HepG2 (cell line): Measurements from ENCODE around the gene KCNAB3. TPM values are rescaled to one million over a fixed set of nuclear protein-coding genes. Genes with fewer than 3 reads are reported as not detected.

Experiments used
- ATF1 ChIP-seq: IDR thresholded peaks from 2 replicates; pipeline ENCODE4 v1.6.1; 2016; ENCODE audit warnings: mild to moderate bottlenecking, control low read depth
- ATF2 ChIP-seq: sonication (generic); formaldehyde crosslinking; IDR thresholded peaks from 2 replicates; pipeline ENCODE4 v1.4.0; 2020; ENCODE audit warnings: missing genetic modification reagents
- ATRX ChIP-seq: sonication (generic); formaldehyde crosslinking; IDR thresholded peaks from 2 replicates; pipeline ENCODE4 v1.4.0; 2020; ENCODE audit warnings: missing genetic modification reagents, borderline replicate concordance
- BCLAF1 ChIP-seq: fragments of 450-650 bp; IDR thresholded peaks from 2 replicates; pipeline ENCODE4 v1.6.1; 2017; ENCODE audit warnings: mild to moderate bottlenecking
- DMAP1 ChIP-seq: IDR thresholded peaks from 2 replicates; pipeline ENCODE4 v1.6.1; 2016
- E2F2 ChIP-seq: sonication (generic); formaldehyde crosslinking; IDR thresholded peaks from 2 replicates; pipeline ENCODE4 v1.4.0; 2020; ENCODE audit warnings: missing genetic modification reagents, borderline replicate concordance
- FOSL2 ChIP-seq: sonication (generic); formaldehyde crosslinking; IDR thresholded peaks from 2 replicates; pipeline ENCODE4 v1.4.0; 2020; ENCODE audit warnings: missing genetic modification reagents
- FOXM1 ChIP-seq: sonication (generic); formaldehyde crosslinking; IDR thresholded peaks from 2 replicates; pipeline ENCODE4 v1.5.0; 2020; ENCODE audit warnings: missing genetic modification reagents
- GABPA ChIP-seq, 2 experiments: IDR thresholded peaks; 2 replicates each; pipeline ENCODE4 v1.6.1; 2011 to 2016; ENCODE audit warnings: low read depth in 2 of 2, low read length in 1 of 2, missing biosample characterization in 1 of 2, missing genetic modification characterization in 1 of 2
- HMGA1 ChIP-seq: sonication (generic); formaldehyde crosslinking; conservative IDR thresholded peaks from 2 replicates; pipeline ENCODE4 v1.4.0; 2020; ENCODE audit warnings: missing genetic modification reagents
- HNRNPH1 ChIP-seq: fragments of 200-400 bp; formaldehyde crosslinking; optimal IDR thresholded peaks from 2 replicates; pipeline ENCODE3; 2017; ENCODE audit warnings: mild to moderate bottlenecking, low read depth, low read length
- JARID2 ChIP-seq: sonication (generic); formaldehyde crosslinking; IDR thresholded peaks from 2 replicates; pipeline ENCODE4 v1.8.1; 2023; ENCODE audit warnings: missing genetic modification reagents, inconsistent platforms; ENCODE audit not compliant: insufficient replicate concordance
- MTA1 ChIP-seq: sonication (generic); formaldehyde crosslinking; IDR thresholded peaks from 2 replicates; pipeline ENCODE4 v1.4.0; 2020; ENCODE audit warnings: missing genetic modification reagents, mild to moderate bottlenecking, borderline replicate concordance
- NFIB ChIP-seq: sonication (generic); formaldehyde crosslinking; IDR thresholded peaks from 2 replicates; pipeline ENCODE4 v1.9.0; 2021; ENCODE audit warnings: missing genetic modification reagents, mild to moderate bottlenecking, borderline replicate concordance
- NR3C1 ChIP-seq: sonication (generic); formaldehyde crosslinking; IDR thresholded peaks from 2 replicates; pipeline ENCODE4 v1.4.0; 2020; ENCODE audit warnings: missing genetic modification reagents
- PLRG1 ChIP-seq: fragments of 450-650 bp; conservative IDR thresholded peaks from 2 replicates; pipeline ENCODE4 v1.6.1; 2016
- RNF2 ChIP-seq: fragments of 450-650 bp; conservative IDR thresholded peaks from 2 replicates; pipeline ENCODE4 v1.6.1; 2016; ENCODE audit warnings: low read depth
- SMARCC2 ChIP-seq: fragments of 450-650 bp; IDR thresholded peaks from 2 replicates; pipeline ENCODE4 v1.6.1; 2017; ENCODE audit warnings: antibody characterized with exemption, mild to moderate bottlenecking
- SP4 ChIP-seq: sonication (generic); formaldehyde crosslinking; IDR thresholded peaks from 2 replicates; pipeline ENCODE4 v1.8.1; 2023; ENCODE audit warnings: mild to moderate bottlenecking, missing genetic modification reagents
- ZNF276 ChIP-seq: sonication (generic); formaldehyde crosslinking; IDR thresholded peaks from 2 replicates; pipeline ENCODE4 v1.4.0; 2020; ENCODE audit warnings: mild to moderate bottlenecking, low read depth, missing genetic modification reagents
- ZNF589 ChIP-seq: sonication (generic); formaldehyde crosslinking; conservative IDR thresholded peaks from 2 replicates; pipeline ENCODE4 v1.8.0; 2022; ENCODE audit warnings: mild to moderate bottlenecking, moderate library complexity, missing genetic modification reagents
- polyA plus RNA-seq, 8 experiments: library from polyadenylated mRNA; depleted of rRNA in 3 of 8; stranded (reverse) in 7 of 8; unstranded in 1 of 8; fragments of >200 nt; fragmentation: Illumina TruSeq in 4 of 8; extraction: Trizol in 4 of 8; gene quantifications; 2 replicates each; pipeline versions ENCODE4 v1.2.1 to v1.2.3, GENCODE V29; 2011 to 2016; ENCODE audit warnings: low read depth in 4 of 8, missing spikeins in 1 of 8, mixed read lengths in 1 of 8; ENCODE audit not compliant: insufficient read depth in 1 of 8
- total RNA-seq, 5 experiments: library from RNA; depleted of rRNA; stranded (reverse); fragments of >200 nt; fragmentation: Illumina TruSeq; extraction: Trizol; gene quantifications; 2 replicates each; pipeline ENCODE4 v1.2.3, GENCODE V29; 2016; ENCODE audit warnings: low read depth in 1 of 5
- TF ChIP-seq, protein P1 (sequence below): IDR thresholded peaks from 2 replicates; pipeline ENCODE4 v1.6.1; 2012; ENCODE audit warnings: low read depth, low read length, improper control_type of control experiment

Gene KCNAB3
- total and polyA plus RNA-seq, 2 of the 13 experiments (the other 11 are each of a cell fraction or from before 2014, with no cell fraction given): 0.29 to 0.88 TPM

- TF ChIP-seq BCLAF1: no peak
- peak; percentile 84 for TF ChIP-seq SP4 (CRISPR knock-in tag)
- no peak for TF ChIP-seq PLRG1
- no peak for TF ChIP-seq ATRX (CRISPR knock-in tag)
- TF ChIP-seq NFIB (CRISPR knock-in tag): no peak
- no peak for TF ChIP-seq HMGA1 (CRISPR knock-in tag)
- TF ChIP-seq JARID2 (CRISPR knock-in tag): no peak
- peak; percentile 69 for TF ChIP-seq HNRNPH1
- TF ChIP-seq, protein P1, sequence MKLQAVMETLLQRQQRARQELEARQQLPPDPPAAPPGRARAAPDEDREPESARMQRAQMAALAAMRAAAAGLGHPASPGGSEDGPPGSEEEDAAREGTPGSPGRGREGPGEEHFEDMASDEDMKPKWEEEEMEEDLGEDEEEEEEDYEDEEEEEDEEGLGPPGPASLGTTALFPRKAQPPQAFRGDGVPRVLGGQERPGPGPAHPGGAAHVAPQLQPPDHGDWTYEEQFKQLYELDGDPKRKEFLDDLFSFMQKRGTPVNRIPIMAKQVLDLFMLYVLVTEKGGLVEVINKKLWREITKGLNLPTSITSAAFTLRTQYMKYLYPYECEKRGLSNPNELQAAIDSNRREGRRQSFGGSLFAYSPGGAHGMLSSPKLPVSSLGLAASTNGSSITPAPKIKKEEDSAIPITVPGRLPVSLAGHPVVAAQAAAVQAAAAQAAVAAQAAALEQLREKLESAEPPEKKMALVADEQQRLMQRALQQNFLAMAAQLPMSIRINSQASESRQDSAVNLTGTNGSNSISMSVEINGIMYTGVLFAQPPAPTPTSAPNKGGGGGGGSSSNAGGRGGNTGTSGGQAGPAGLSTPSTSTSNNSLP: no peak
- TF ChIP-seq E2F2: no peak
- no peak for TF ChIP-seq RNF2
- peak; percentile 78 for TF ChIP-seq FOSL2 (CRISPR knock-in tag)
- no peak; the same call in 1 of the 2 replicates for TF ChIP-seq MTA1 (CRISPR knock-in tag)
- TF ChIP-seq ZNF589 (CRISPR knock-in tag): no peak
- TF ChIP-seq ZNF276 (CRISPR knock-in tag): peak; percentile 74; the same call in 1 of the 2 replicates
- peak; percentile 84 for TF ChIP-seq GABPA (IDR thresholded peaks at IDR 0.05; ENCODE audit: low read depth, low read length)
- peak; percentile 96 for TF ChIP-seq GABPA (CRISPR knock-in tag; IDR thresholded peaks at IDR 0.05; ENCODE audit: low read depth)
- TF ChIP-seq ATF1 (CRISPR knock-in tag): peak; percentile 87
- TF ChIP-seq ATF2: peak; percentile 90; the same call in 1 of the 2 replicates
- no peak; the same call in 1 of the 2 replicates for TF ChIP-seq DMAP1 (CRISPR knock-in tag)
- TF ChIP-seq FOXM1 (CRISPR knock-in tag): no peak
- no peak for TF ChIP-seq NR3C1 (CRISPR knock-in tag)
- no peak for TF ChIP-seq SMARCC2
These were observed 2.2 kb upstream of the KCNAB3 start, which contains the start of the genes CNTROB and TRAPPC1 (continued) for GRCh38 chr17:7931709-7932482.
